Panc1 (cell line): ENCODE results near the gene RNF149. TPM values are rescaled to one million over a fixed set of nuclear protein-coding genes. Genes with fewer than 3 reads are reported as not detected.
"Not testable (repeated sequence)": the region's sequence is repeated elsewhere in the genome, so short reads cannot be mapped to it uniquely, and the experiment has no call there.

Experiments used
- ATAC-seq: fragments of 200-7000 bp; cut with Tn5 transposase; 2 replicates; pipeline ENCODE4 v1.9.1; 2020; ENCODE audit warnings: mild to moderate bottlenecking, moderate library complexity
- BruUV-seq: library from RNA; stranded (reverse); fragments of 400-500 nt; replicated peaks from 2 replicates; lab custom pipeline; 2021; lab: Mats Ljungman, UMichigan
- CTCF ChIA-PET: fragments of 300-600 bp; sonication (Branson Sonifier 250); formaldehyde crosslinking; loops from one replicate; lab custom pipeline; 2022; ENCODE audit warnings: antibody characterized with exemption; lab: Charles Lee
- POLR2A ChIA-PET: fragments of 300-600 bp; sonication (Branson Sonifier 250); formaldehyde crosslinking; loops from one replicate; lab custom pipeline; 2022; ENCODE audit warnings: antibody characterized with exemption; lab: Charles Lee
- DNase-seq: peaks from one replicate; pipeline ENCODE4 v3.0.0-alpha.2; 2010; ENCODE audit warnings: low read depth, low spot score
- H3K27ac ChIP-seq: 2 replicates; pipeline ENCODE4 v1.5.1; 2011; ENCODE audit warnings: mild to moderate bottlenecking, low read length, inconsistent platforms
- H3K27me3 ChIP-seq: fragments of 200-500 bp; sonication (Bioruptor generic); 2 replicates; pipeline ENCODE4 v1.6.0; 2014; ENCODE audit warnings: low read length, inconsistent platforms; ENCODE audit not compliant: control insufficient read depth, insufficient read depth
- H3K36me3 ChIP-seq: fragments of 200-500 bp; sonication (Bioruptor generic); 2 replicates; pipeline ENCODE4 v1.5.1; 2014; ENCODE audit warnings: inconsistent platforms, mild to moderate bottlenecking, low read length, moderate library complexity; ENCODE audit not compliant: control insufficient read depth, insufficient read depth
- H3K4me1 ChIP-seq: 2 replicates; pipeline ENCODE4 v1.5.1; 2011; ENCODE audit warnings: inconsistent platforms, mild to moderate bottlenecking, low read length, moderate library complexity; ENCODE audit not compliant: control insufficient read depth, insufficient read depth
- H3K4me3 ChIP-seq, 2 experiments: 2 replicates each; pipeline ENCODE4 v1.5.1; 2011 to 2012; ENCODE audit warnings: low read depth in 2 of 2, low read length in 2 of 2, mild to moderate bottlenecking in 2 of 2, inconsistent platforms in 1 of 2, moderate library complexity in 1 of 2
- H3K9me3 ChIP-seq: fragments of 200-500 bp; sonication (Bioruptor generic); 2 replicates; pipeline ENCODE4 v1.5.1; 2014; ENCODE audit warnings: low read depth, mild to moderate bottlenecking, inconsistent platforms, low read length, moderate library complexity; ENCODE audit not compliant: control insufficient read depth, insufficient read depth
- CTCF ChIP-seq: fragments of 450-650 bp; IDR thresholded peaks from 2 replicates; pipeline ENCODE4 v1.5.1; 2017; ENCODE audit warnings: mild to moderate bottlenecking
- POLR2AphosphoS5 ChIP-seq: IDR thresholded peaks from 2 replicates; pipeline ENCODE4 v1.6.1; 2012; ENCODE audit warnings: mild to moderate bottlenecking, low read depth, low read length, moderate library complexity
- SIN3A ChIP-seq: IDR thresholded peaks from 2 replicates; pipeline ENCODE4 v1.6.1; 2012; ENCODE audit warnings: low read depth, mild to moderate bottlenecking, low read length, moderate library complexity, borderline replicate concordance; ENCODE audit not compliant: insufficient read depth
- TCF7L2 ChIP-seq: IDR thresholded peaks from 2 replicates; pipeline ENCODE4 v1.6.1; 2011; ENCODE audit warnings: mild to moderate bottlenecking, low read depth, low read length, inconsistent platforms
- in situ Hi-C: cut with HindIII; loops from 2 replicates; pipeline ENCODE4 v1.10.0; 2016; ENCODE audit warnings: low sequenced_read_pairs, low pct_unique_long_range_greater_than_20kb
- intact Hi-C: fragments of 100-400 bp; cut with micrococcal nuclease; formaldehyde crosslinking; loops from one replicate; pipeline ENCODE4 v1.10.0; 2022; ENCODE audit not compliant: unreplicated experiment
- total RNA-seq: library from RNA; stranded (reverse); gene quantifications from one replicate; pipeline ENCODE4 v1.2.1, GENCODE V29; 2021; ENCODE audit not compliant: unreplicated experiment
- TF ChIP-seq, protein P1 (sequence below), 2 experiments: IDR thresholded peaks; 2 replicates each; pipeline ENCODE4 v1.6.1; 2011 to 2012; ENCODE audit warnings: low read depth in 2 of 2, control low read depth in 1 of 2, low read length in 1 of 2, mild to moderate bottlenecking in 1 of 2, moderate library complexity in 1 of 2; ENCODE audit not compliant: insufficient read depth in 1 of 2

The RNF149 gene
- total RNA-seq, 1 experiment from 2014 or later = 29.9 TPM

DNA sequence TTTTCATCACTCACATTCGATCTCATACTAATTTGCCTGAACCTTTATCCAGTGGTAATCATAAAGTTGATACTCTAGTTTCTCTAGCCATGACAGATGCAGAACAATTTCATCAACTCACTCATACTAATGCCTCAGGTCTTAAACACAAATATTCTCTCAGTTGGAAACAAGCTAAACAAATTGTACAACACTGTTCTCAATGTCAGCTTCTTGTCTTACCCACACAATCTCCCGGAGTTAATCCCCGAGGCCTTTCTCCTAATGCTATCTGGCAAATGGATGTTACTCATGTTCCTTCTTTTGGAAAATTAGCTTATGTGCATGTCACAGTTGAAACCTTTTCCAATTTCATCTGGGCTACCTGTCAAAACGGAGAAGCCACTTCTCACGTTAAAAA, 67.3 kb downstream of the RNF149 start:
- Histone ChIP-seq H3K27ac (no peak overlapping the region), H3K4me1 (no peaks in the 10 kb centered on the region; the same call in 1 of the 2 replicates), H3K27me3 (no peaks in the 10 kb centered on the region), H3K36me3 (no peaks in the 10 kb centered on the region), H3K9me3 (no peaks in the 10 kb centered on the region), H3K4me3 (no peak overlapping the region)
- POLR2A ChIA-PET = no interaction called here
- TF ChIP-seq CTCF (no peak), POLR2AphosphoS5 (no peak), TCF7L2 (no peak), SIN3A (no peak)
- TF ChIP-seq, protein P1, sequence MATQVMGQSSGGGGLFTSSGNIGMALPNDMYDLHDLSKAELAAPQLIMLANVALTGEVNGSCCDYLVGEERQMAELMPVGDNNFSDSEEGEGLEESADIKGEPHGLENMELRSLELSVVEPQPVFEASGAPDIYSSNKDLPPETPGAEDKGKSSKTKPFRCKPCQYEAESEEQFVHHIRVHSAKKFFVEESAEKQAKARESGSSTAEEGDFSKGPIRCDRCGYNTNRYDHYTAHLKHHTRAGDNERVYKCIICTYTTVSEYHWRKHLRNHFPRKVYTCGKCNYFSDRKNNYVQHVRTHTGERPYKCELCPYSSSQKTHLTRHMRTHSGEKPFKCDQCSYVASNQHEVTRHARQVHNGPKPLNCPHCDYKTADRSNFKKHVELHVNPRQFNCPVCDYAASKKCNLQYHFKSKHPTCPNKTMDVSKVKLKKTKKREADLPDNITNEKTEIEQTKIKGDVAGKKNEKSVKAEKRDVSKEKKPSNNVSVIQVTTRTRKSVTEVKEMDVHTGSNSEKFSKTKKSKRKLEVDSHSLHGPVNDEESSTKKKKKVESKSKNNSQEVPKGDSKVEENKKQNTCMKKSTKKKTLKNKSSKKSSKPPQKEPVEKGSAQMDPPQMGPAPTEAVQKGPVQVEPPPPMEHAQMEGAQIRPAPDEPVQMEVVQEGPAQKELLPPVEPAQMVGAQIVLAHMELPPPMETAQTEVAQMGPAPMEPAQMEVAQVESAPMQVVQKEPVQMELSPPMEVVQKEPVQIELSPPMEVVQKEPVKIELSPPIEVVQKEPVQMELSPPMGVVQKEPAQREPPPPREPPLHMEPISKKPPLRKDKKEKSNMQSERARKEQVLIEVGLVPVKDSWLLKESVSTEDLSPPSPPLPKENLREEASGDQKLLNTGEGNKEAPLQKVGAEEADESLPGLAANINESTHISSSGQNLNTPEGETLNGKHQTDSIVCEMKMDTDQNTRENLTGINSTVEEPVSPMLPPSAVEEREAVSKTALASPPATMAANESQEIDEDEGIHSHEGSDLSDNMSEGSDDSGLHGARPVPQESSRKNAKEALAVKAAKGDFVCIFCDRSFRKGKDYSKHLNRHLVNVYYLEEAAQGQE (IDR thresholded peaks at IDR 0.05; ENCODE audit: insufficient read depth in 1 of 2, low read depth in 2 of 2, low read length in 1 of 2) = no peak
- CTCF ChIA-PET = interaction anchor here (0.6 kb wide), 3 partner anchors 12 to 17 kb away, joined by 3 to 9 read pairs (median 4); no protein-coding TSS in a partner anchor
- DNase-seq (no peak), ATAC-seq (no peak)
- in situ Hi-C loops (no loop called here), intact Hi-C loops (no loop called here)
- BruUV-seq = no TSS peak

- POLR2A ChIA-PET, H3K27ac ChIP-seq, H3K4me3 ChIP-seq, H3K36me3 ChIP-seq, H3K27me3 ChIP-seq, in situ Hi-C loops, ATAC-seq, BruUV-seq, intact Hi-C loops, DNase-seq, H3K9me3 ChIP-seq, H3K4me1 ChIP-seq: not testable (repeated sequence)
- peak; percentile 68; the same call in 1 of the 2 replicates for TF ChIP-seq CTCF
- CTCF ChIA-PET = interaction anchor here (0.6 kb wide), 2 partner anchors 12 to 13 kb away, joined by 4 to 9 read pairs; no protein-coding TSS in a partner anchor
Observed at GRCh38 chr2:101240694-101241093, 67.8 kb downstream of the RNF149 start.

DNA sequence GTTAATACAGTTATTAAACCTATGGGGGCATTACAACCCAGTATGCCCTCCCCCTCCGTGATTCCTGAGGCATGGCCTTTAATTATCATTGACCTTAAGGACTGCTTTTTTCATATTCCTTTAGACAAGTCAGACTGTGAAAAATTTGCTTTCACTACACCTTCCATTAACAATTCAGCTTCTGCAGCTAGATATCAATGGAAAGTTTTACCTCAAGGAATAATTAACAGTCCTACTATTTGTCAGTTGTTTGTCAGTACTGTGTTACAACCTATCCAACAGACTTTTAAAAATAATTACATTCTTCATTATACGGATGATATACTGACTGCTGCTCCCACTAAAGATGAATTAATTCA, 68.8 kb downstream of the RNF149 start:
- H3K27me3 ChIP-seq, BruUV-seq, ATAC-seq, CTCF ChIA-PET, H3K9me3 ChIP-seq, H3K4me1 ChIP-seq, H3K4me3 ChIP-seq, POLR2A ChIA-PET, H3K27ac ChIP-seq, intact Hi-C loops, DNase-seq, H3K36me3 ChIP-seq, in situ Hi-C loops: not testable (repeated sequence)
